Thyroid gland (tissue), 4 donors: Measurements from ENCODE around the gene YARS1. TPM values are rescaled to one million over a fixed set of nuclear protein-coding genes. Genes with fewer than 3 reads are reported as not detected.
A peak's percentile ranks its signal among the peaks of the same experiment; 100 is the strongest.

Experiments
- DNase-seq, 2 donors: peaks; one replicate each; pipeline ENCODE4 v3.0.0-alpha.2; 2019
- H3K27ac ChIP-seq, 3 donors: fragments of 200-600 bp; sonication (generic); 1 replicate in 2 of 3; 2 replicates in 1 of 3; pipeline ENCODE4 v1.5.1; 2016 to 2019; ENCODE audit warnings: mild to moderate bottlenecking in 1 of 3, moderate library complexity in 1 of 3
- H3K27me3 ChIP-seq: fragments of 200-600 bp; sonication (generic); one replicate; pipeline ENCODE4 v1.5.1; 2019
- H3K36me3 ChIP-seq, 2 donors: fragments of 200-600 bp; sonication (generic); one replicate each; pipeline ENCODE4 v1.5.1; 2016 to 2019
- H3K4me1 ChIP-seq, 2 donors: fragments of 200-600 bp; sonication (generic); one replicate each; pipeline ENCODE4 v1.5.1; 2017 to 2019
- H3K4me3 ChIP-seq, 3 donors: fragments of 200-600 bp; sonication (generic); replicated peaks in 1 of 3; 1 replicate in 2 of 3; 2 replicates in 1 of 3; pipeline ENCODE4 v1.5.1; 2016; ENCODE audit warnings: mild to moderate bottlenecking in 1 of 3
- H3K9me3 ChIP-seq: fragments of 200-600 bp; sonication (generic); one replicate; pipeline ENCODE4 v1.5.1; 2017
- CTCF ChIP-seq, 6 experiments: fragments of 200-600 bp in 3 of 6; fragments of 450-650 bp in 3 of 6; sonication (generic) in 3 of 6; IDR thresholded peaks; one replicate each; pipeline ENCODE4 v1.5.1; 2016 to 2019; ENCODE audit warnings: antibody characterized with exemption in 6 of 6, mild to moderate bottlenecking in 2 of 6, inconsistent platforms in 1 of 6, moderate library complexity in 1 of 6
- POLR2A ChIP-seq, 2 donors: fragments of 450-650 bp; IDR thresholded peaks; one replicate each; pipeline ENCODE4 v1.6.1; 2017; ENCODE audit warnings: antibody characterized with exemption in 2 of 2, mild to moderate bottlenecking in 2 of 2, moderate library complexity in 1 of 2
- WGBS, 2 donors: methylation state at CpG; one replicate each; pipeline ENCODE4 v1.1.5; 2017; 5-methylcytosine and 5-hydroxymethylcytosine counted together
- intact Hi-C: fragments of 100-400 bp; cut with DNase I; formaldehyde crosslinking; loops from one replicate; pipeline ENCODE4 v1.15.1; 2023
- total RNA-seq, 4 donors: library from RNA; depleted of rRNA; stranded (reverse); fragments of >200 nt; gene quantifications; one replicate each; pipeline ENCODE4 v1.2.3, GENCODE V29; 2016

Gene YARS1
- total RNA-seq, 4 donors from 2014 or later = 42.8 to 76.0 (median 50.3) TPM

- Histone ChIP-seq H3K4me1 (peaks cover 25 to 46% of the 10 kb centered on the region in 2 donors), H3K4me3 (no peak overlapping the region), H3K27ac (no peak overlapping the region), H3K36me3 (peaks cover 29% of the 10 kb centered on the region in 2 donors), H3K27me3 (no peaks in the 10 kb centered on the region), H3K9me3 (no peaks in the 10 kb centered on the region)
- no peak for DNase-seq
- intact Hi-C loops = loop anchor here (5.0 kb wide), 1 partner anchor 57 kb away; no protein-coding TSS in a partner anchor
- 83 to 85% methylated on average over 10 to 16 of the region's 32 CpGs for WGBS, 2 donors
- no peak for TF ChIP-seq POLR2A (IDR thresholded peaks at IDR 0.05)
- no peak for TF ChIP-seq CTCF (IDR thresholded peaks at IDR 0.05)
Measured at GRCh38 chr1:32769524-32770220, 47.5 kb downstream of the YARS1 start.

- H3K27me3 ChIP-seq = no peaks in the 10 kb centered on the region
- no peak for DNase-seq
- no peaks in the 10 kb centered on the region for H3K9me3 ChIP-seq
- peak overlapping the region in 2 of 3 donors; percentile 50 to 74 for H3K27ac ChIP-seq
- H3K36me3 ChIP-seq = peaks cover 20 to 24% of the 10 kb centered on the region in 2 donors
- H3K4me3 ChIP-seq = no peak overlapping the region
- TF ChIP-seq POLR2A (IDR thresholded peaks at IDR 0.05) (no peak), CTCF (IDR thresholded peaks at IDR 0.05) (no peak)
- intact Hi-C loops = no loop called here
- peaks cover 25 to 46% of the 10 kb centered on the region in 2 donors for H3K4me1 ChIP-seq
- WGBS, 2 donors = 84 to 85% methylated on average over 16 of the region's 16 CpGs
Measured at GRCh38 chr1:32768110-32768850, 48.9 kb downstream of the YARS1 start.

- DNase-seq = peak; percentile 46 to 53
- Histone ChIP-seq H3K4me1 (peaks cover 25 to 42% of the 10 kb centered on the region in 2 donors), H3K27me3 (no peaks in the 10 kb centered on the region), H3K36me3 (peaks cover 18 to 24% of the 10 kb centered on the region in 2 donors), H3K9me3 (no peaks in the 10 kb centered on the region), H3K27ac (peak overlapping the region in 2 of 3 donors; percentile 50 to 74), H3K4me3 (no peak overlapping the region)
- intact Hi-C loops = no loop called here
- TF ChIP-seq POLR2A (IDR thresholded peaks at IDR 0.05) (no peak), CTCF (IDR thresholded peaks at IDR 0.05) (no peak)
- WGBS, 2 donors = 44 to 46% methylated on average over 5 of the region's 5 CpGs
Measured at GRCh38 chr1:32767641-32768040, 49.5 kb downstream of the YARS1 start.

- DNase-seq = no peak
- peaks cover 26 to 42% of the 10 kb centered on the region in 2 donors for H3K4me1 ChIP-seq
- peak overlapping the region; percentile 36 to 74 (median 50) for H3K27ac ChIP-seq
Measured at GRCh38 chr1:32767156-32767555, 50.0 kb downstream of the YARS1 start.

More at GRCh38 chr1:32767156-32767555, 50.0 kb downstream of the YARS1 start:
- WGBS, 2 donors = 72 to 81% methylated on average over 8 of the region's 8 CpGs
- peaks cover 18 to 24% of the 10 kb centered on the region in 2 donors for H3K36me3 ChIP-seq
- TF ChIP-seq CTCF (IDR thresholded peaks at IDR 0.05) = no peak
- TF ChIP-seq POLR2A (IDR thresholded peaks at IDR 0.05) = no peak
- no peaks in the 10 kb centered on the region for H3K9me3 ChIP-seq
- H3K27me3 ChIP-seq = no peaks in the 10 kb centered on the region
- intact Hi-C loops = no loop called here
- no peak overlapping the region for H3K4me3 ChIP-seq
